Gastrocnemius medialis (tissue), 4 donors: ENCODE measurements around the gene CAPN13. TPM values are rescaled to one million over a fixed set of nuclear protein-coding genes. Genes with fewer than 3 reads are reported as not detected.

Source experiments
- ATAC-seq, 2 donors: fragments of 150-250 bp; one replicate each; pipeline ENCODE4 v1.9.1; 2016
- DNase-seq, 2 donors: peaks; one replicate each; pipeline ENCODE4 v3.0.0-alpha.2; 2019
- H3K27ac ChIP-seq, 4 donors: fragments of 200-600 bp; sonication (generic); 1 replicate in 1 of 4; 2 replicates in 3 of 4; pipeline ENCODE4 v1.5.1; 2016 to 2018; ENCODE audit warnings: mild to moderate bottlenecking in 2 of 4, moderate library complexity in 1 of 4
- H3K27me3 ChIP-seq, 3 donors: fragments of 200-600 bp; sonication (generic) in 2 of 3; 1 replicate in 1 of 3; 2 replicates in 2 of 3; pipeline versions ENCODE4 v1.5.1 to v1.6.0; 2016 to 2019; ENCODE audit warnings: mild to moderate bottlenecking in 1 of 3, moderate library complexity in 1 of 3
- H3K36me3 ChIP-seq, 2 donors: fragments of 200-600 bp; sonication (generic) in 1 of 2; one replicate each; pipeline ENCODE4 v1.5.1; 2017 to 2018
- H3K4me1 ChIP-seq, 2 donors: fragments of 200-600 bp; sonication (generic) in 1 of 2; one replicate each; pipeline ENCODE4 v1.5.1; 2016 to 2017; ENCODE audit warnings: mild to moderate bottlenecking in 2 of 2
- H3K4me3 ChIP-seq, 4 donors: fragments of 200-600 bp; sonication (generic) in 3 of 4; 1 replicate in 1 of 4; 2 replicates in 3 of 4; pipeline ENCODE4 v1.5.1; 2016 to 2019; ENCODE audit warnings: mild to moderate bottlenecking in 2 of 4
- H3K9me3 ChIP-seq, 3 donors: fragments of 200-600 bp; sonication (generic) in 2 of 3; 1 replicate in 1 of 3; 2 replicates in 2 of 3; pipeline ENCODE4 v1.5.1; 2016 to 2019
- POLR2A ChIP-seq, 2 donors: fragments of 450-650 bp; IDR thresholded peaks; one replicate each; pipeline ENCODE4 v1.6.1; 2017; ENCODE audit warnings: antibody characterized with exemption in 2 of 2, mild to moderate bottlenecking in 2 of 2, moderate library complexity in 2 of 2
- in situ Hi-C, 4 donors: fragments of 200-750 bp; cut with MboI; loops; one replicate each; pipeline versions ENCODE4 v1.15.0 to v1.8.0; 2017; ENCODE audit warnings: low sequenced_read_pairs in 4 of 4
- intact Hi-C: fragments of 100-400 bp; cut with DNase I; formaldehyde crosslinking; loops from one replicate; pipeline ENCODE4 v1.15.1; 2023; ENCODE audit warnings: low total_unique reads
- total RNA-seq, 4 donors: library from RNA; depleted of rRNA; stranded (reverse); fragments of >200 nt; gene quantifications; one replicate each; pipeline versions ENCODE4 v1.1.0 to v1.2.3, GENCODE V29; 2016
- TF ChIP-seq, protein P1 (sequence below), 5 experiments: fragments of 450-650 bp in 3 of 5; fragments of 200-600 bp in 2 of 5; sonication (generic) in 2 of 5; IDR thresholded peaks in 4 of 5; conservative IDR thresholded peaks in 1 of 5; 1 replicate in 4 of 5; 2 replicates in 1 of 5; pipeline ENCODE4 v1.5.1; 2016 to 2019; ENCODE audit warnings: antibody characterized with exemption in 5 of 5, mild to moderate bottlenecking in 3 of 5, moderate library complexity in 3 of 5

CAPN13 gene
- total RNA-seq, 4 donors from 2014 or later: 0.53 TPM; not detected in 3

DNA sequence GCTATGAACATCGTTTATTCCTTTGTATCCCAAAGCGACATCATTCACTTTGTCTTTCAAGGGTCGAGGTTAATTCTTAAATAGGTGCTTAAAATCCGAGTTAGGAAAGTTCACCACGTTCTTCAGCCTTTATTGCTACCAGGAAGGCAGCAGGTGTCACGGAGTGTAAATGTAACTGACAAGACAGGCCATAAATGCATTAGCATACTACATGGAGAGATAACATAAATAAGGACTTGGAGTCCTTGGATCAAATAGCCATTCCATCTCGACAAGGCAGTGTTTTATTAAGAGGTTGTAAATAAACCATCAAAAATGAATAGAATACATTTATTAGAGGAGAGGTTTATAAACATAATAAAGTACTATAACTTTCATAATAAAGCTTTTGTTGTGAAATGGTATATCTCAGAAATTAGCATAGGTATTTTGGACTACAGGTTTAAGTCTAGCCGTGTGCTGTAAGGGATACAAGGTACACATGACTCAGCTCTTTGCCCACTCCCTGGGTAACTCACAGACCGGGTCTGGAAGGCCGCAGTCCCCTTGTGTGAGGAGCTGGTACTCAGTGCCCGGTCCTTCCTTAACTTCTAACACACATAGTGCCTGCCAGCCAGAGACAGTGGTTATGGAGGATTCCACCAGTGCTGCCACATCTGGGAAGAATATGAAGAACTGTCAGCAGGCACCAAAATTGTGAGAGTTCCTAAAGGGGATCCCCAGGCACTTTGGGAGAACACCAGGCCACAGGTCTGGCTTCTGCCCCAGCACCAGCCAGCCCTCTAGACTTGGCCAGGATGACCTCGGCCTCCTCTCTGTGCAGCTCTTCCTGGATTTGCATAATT, 29.4 kb downstream of the CAPN13 start:
- Histone ChIP-seq H3K9me3 (no peaks in the 10 kb centered on the region), H3K4me1 (peaks cover 10 to 19% of the 10 kb centered on the region in 2 donors), H3K27me3 (no peaks in the 10 kb centered on the region), H3K36me3 (no peaks in the 10 kb centered on the region), H3K27ac (no peak overlapping the region), H3K4me3 (no peak overlapping the region)
- in situ Hi-C loops (no loop called here), intact Hi-C loops (no loop called here)
- ATAC-seq (no peak), DNase-seq (no peak)
- TF ChIP-seq, protein P1, sequence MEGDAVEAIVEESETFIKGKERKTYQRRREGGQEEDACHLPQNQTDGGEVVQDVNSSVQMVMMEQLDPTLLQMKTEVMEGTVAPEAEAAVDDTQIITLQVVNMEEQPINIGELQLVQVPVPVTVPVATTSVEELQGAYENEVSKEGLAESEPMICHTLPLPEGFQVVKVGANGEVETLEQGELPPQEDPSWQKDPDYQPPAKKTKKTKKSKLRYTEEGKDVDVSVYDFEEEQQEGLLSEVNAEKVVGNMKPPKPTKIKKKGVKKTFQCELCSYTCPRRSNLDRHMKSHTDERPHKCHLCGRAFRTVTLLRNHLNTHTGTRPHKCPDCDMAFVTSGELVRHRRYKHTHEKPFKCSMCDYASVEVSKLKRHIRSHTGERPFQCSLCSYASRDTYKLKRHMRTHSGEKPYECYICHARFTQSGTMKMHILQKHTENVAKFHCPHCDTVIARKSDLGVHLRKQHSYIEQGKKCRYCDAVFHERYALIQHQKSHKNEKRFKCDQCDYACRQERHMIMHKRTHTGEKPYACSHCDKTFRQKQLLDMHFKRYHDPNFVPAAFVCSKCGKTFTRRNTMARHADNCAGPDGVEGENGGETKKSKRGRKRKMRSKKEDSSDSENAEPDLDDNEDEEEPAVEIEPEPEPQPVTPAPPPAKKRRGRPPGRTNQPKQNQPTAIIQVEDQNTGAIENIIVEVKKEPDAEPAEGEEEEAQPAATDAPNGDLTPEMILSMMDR (IDR thresholded peaks at IDR 0.05 in 4 of 5, conservative IDR thresholded peaks at IDR 0.05 in 1 of 5): no peak
- no peak for TF ChIP-seq POLR2A (IDR thresholded peaks at IDR 0.05)

- no peak for TF ChIP-seq POLR2A (IDR thresholded peaks at IDR 0.05)
- TF ChIP-seq, protein P1 (IDR thresholded peaks at IDR 0.05 in 4 of 5, conservative IDR thresholded peaks at IDR 0.05 in 1 of 5): no peak
- Histone ChIP-seq H3K36me3 (no peaks in the 10 kb centered on the region), H3K4me1 (peaks cover 10 to 16% of the 10 kb centered on the region in 2 donors), H3K27ac (no peak overlapping the region), H3K4me3 (no peak overlapping the region), H3K27me3 (no peaks in the 10 kb centered on the region), H3K9me3 (no peaks in the 10 kb centered on the region)
- intact Hi-C loops: no loop called here
- ATAC-seq (no peak), DNase-seq (no peak)
- in situ Hi-C loops: no loop called here
These were observed 30.2 kb downstream of the CAPN13 start for GRCh38 chr2:30776831-30777635.

DNA sequence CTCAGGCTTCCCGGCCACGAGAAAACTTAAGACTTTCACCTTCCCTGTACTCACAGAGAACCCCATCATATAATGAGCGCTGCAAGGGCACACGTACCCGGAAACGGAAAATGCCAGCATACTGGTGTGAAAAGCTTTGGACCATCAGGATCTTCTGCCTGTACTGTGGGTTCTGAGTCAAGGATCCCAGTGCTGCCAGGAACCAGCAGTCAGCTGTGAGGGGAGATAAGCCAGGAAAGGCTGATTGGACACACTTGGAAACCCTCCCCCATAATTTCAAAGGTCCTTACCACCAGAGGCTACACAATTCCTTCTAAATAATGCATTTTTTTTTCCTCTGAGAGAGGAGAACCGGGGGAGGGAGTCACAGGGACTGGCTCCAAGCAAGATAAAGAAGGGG, 31.4 kb downstream of the CAPN13 start:
- Histone ChIP-seq H3K27me3 (no peaks in the 10 kb centered on the region), H3K4me3 (no peak overlapping the region), H3K9me3 (no peaks in the 10 kb centered on the region), H3K4me1 (peaks cover 2 to 5% of the 10 kb centered on the region in 2 donors), H3K27ac (no peak overlapping the region), H3K36me3 (no peaks in the 10 kb centered on the region)
- intact Hi-C loops (no loop called here), in situ Hi-C loops (no loop called here)
- no peak for ATAC-seq
- no peak for DNase-seq
- TF ChIP-seq, protein P1 (IDR thresholded peaks at IDR 0.05 in 4 of 5, conservative IDR thresholded peaks at IDR 0.05 in 1 of 5): no peak
- no peak for TF ChIP-seq POLR2A (IDR thresholded peaks at IDR 0.05)

DNA sequence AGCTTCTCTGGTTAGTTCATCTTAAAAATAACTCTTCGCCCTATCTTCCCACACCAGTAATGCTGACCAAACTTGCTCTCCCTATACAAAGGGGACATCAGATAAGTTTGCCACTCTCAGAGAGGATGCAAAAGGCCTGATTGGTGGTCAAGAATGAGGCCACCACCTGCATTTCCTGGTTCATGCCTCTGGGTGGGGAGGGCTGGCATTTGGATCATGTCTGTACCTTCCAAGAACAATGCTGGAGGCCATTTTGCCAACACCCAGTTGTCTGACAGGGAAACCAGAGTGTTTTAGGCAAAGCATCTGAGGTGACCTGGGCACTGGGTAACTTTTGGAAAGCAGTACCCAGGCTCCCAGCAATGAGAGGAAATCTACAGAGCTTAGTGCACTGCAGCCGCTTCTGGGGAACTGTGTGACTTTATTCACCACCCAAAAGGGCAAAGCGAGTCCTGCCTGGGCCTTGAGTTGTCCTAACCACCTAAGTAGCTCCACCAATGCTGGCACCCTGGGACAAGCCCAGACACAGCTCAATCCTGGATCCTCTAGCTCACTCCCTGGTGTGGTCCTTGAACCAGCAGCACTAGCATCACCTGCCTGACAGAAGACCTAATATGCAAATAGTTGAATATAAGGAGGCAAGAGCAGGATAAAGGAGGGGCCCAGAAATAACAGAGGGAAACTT, 35.1 kb downstream of the CAPN13 start:
- in situ Hi-C loops (no loop called here), intact Hi-C loops (no loop called here)
- no peak for ATAC-seq
- no peak for DNase-seq
- Histone ChIP-seq H3K9me3 (no peaks in the 10 kb centered on the region), H3K36me3 (no peaks in the 10 kb centered on the region), H3K4me3 (no peak overlapping the region), H3K27ac (no peak overlapping the region), H3K27me3 (no peaks in the 10 kb centered on the region), H3K4me1 (no peaks in the 10 kb centered on the region)
- TF ChIP-seq, protein P1 (IDR thresholded peaks at IDR 0.05 in 4 of 5, conservative IDR thresholded peaks at IDR 0.05 in 1 of 5): no peak
- no peak for TF ChIP-seq POLR2A (IDR thresholded peaks at IDR 0.05)
